ENCODE data around the gene MCHR1.

The MCHR1 gene

GRCh38 chr22:40727070-40727963, 48.0 kb downstream of the MCHR1 start:
- DNase-seq: no peak

GRCh38 chr22:40727964-40728615, 48.8 kb downstream of the MCHR1 start:
- no peak for DNase-seq

DNA sequence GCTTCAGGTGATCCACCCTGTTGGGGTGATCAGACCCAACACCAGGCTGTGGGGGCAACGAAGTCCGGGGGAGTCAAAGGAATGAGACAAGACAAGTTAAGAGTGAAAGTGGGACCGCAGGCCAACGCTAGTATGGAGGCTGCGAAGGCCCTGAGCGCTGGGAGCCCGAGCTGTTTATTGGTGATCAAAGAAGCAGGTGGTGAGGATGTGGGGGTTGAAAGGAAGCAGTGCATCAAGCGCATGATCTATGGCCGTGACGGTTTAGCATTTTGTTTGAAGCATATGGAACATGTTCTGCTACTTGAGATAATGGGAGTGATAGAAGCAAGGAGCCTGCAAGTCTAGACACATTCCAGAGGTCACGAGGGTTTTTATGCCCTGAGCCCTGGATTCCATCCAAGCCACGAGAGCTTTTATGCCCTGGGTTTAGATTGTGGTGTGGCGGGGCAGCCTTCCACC, 49.5 kb downstream of the MCHR1 start:
- peak; percentile 45 for DNase-seq

DNA sequence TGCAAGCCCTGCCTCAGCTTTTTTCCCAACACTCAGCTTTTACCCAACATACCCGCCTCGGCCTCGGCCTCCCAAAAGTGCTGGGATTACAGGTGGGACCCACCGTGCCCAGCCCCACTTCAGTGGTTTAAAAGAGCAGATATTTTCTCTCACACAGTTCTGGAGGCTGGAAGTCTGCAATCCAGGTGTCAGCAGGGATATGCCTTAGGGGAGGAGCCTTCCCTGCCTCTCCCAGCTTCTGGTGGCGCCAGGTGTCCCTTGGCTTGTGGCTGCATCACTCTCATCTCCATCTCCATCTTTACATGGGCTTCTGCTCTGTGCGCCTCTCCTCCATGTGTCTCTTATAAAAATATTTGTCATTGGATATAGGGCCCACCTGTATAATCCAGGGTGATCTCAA, 50.0 kb downstream of the MCHR1 start:
- DNase-seq: no peak

Measured in activated CD4-positive, CD25-positive, alpha-beta regulatory T cell treated with anti-CD3 and anti-CD28 coated beads, Interleukin-2, amount 50 U/mL, for 72 hours (primary cell).